ENCODE measurements around the gene KIF3A.

DNA sequence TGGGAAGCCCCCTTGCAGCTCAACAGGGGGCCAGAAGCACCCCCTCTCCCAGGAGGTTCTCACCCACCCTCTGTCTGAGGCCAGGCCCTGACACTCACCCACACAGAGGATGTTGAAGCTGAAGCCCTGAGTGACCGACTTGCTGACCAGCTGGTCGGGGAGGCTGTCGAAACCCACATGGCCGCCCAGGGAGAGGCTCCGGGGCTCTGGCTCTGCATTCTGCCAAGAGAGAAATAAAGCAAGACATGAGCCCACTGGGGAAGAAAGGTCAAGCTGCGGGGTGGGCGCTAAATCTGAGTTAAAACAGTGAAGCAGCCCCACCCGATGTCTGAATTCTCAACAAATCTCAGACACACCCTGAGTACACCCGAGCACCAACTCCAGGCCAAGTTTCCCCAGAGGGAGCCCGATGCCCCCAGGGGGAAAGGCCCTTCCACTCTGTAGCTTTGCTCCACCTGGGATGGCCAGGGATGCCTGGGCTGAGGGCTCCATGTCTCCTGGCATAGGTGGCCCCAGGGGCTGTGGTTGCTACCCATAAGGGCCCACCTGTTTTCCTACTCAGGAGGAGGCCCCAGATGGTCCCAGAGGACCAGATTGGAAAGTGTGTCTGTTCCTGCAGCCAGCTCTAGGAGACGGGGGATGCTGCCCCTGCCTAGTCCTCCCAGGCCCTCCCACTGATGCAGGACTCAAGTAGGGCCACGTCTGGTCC lies 28.1 kb upstream of the KIF3A start:
- TF ChIP-seq, protein P1, sequence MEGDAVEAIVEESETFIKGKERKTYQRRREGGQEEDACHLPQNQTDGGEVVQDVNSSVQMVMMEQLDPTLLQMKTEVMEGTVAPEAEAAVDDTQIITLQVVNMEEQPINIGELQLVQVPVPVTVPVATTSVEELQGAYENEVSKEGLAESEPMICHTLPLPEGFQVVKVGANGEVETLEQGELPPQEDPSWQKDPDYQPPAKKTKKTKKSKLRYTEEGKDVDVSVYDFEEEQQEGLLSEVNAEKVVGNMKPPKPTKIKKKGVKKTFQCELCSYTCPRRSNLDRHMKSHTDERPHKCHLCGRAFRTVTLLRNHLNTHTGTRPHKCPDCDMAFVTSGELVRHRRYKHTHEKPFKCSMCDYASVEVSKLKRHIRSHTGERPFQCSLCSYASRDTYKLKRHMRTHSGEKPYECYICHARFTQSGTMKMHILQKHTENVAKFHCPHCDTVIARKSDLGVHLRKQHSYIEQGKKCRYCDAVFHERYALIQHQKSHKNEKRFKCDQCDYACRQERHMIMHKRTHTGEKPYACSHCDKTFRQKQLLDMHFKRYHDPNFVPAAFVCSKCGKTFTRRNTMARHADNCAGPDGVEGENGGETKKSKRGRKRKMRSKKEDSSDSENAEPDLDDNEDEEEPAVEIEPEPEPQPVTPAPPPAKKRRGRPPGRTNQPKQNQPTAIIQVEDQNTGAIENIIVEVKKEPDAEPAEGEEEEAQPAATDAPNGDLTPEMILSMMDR (IDR thresholded peaks at IDR 0.05) = no peak
- TF ChIP-seq POLR2A (IDR thresholded peaks at IDR 0.05) = no peak

Data from testis (tissue), 2 donors.